ENCODE measurements around the gene TTYH3. TPM values are rescaled to one million over a fixed set of nuclear protein-coding genes. Genes with fewer than 3 reads are reported as not detected.

TTYH3 gene
- total RNA-seq, 1 experiment from 2014 or later: 278 TPM

GRCh38 chr7:2597273-2597640 lies 34.5 kb upstream of the TTYH3 start:
- Histone ChIP-seq H3K27me3 (ENCODE audit: control insufficient read depth, insufficient read depth, low read length) (no peaks in the 10 kb centered on the region), H3K36me3 (ENCODE audit: control insufficient read depth, insufficient read depth, low read length) (peaks cover 4% of the 10 kb centered on the region; the same call in 1 of the 2 replicates), H3K4me3 (ENCODE audit: low read depth in 2 of 2, low read length in 2 of 2) (no peak overlapping the region), H3K27ac (ENCODE audit: low read length) (no peak overlapping the region), H3K4me1 (ENCODE audit: control insufficient read depth, insufficient read depth, low read length) (no peaks in the 10 kb centered on the region), H3K9me3 (ENCODE audit: control insufficient read depth, insufficient read depth, low read depth, low read length) (no peaks in the 10 kb centered on the region)
- no peak for ATAC-seq
- DNase-seq (ENCODE audit: low read depth, low spot score): no peak
- BruUV-seq (replicated peaks): no TSS peak
- in situ Hi-C loops (cut with HindIII; ENCODE audit: low pct_unique_long_range_greater_than_20kb, low sequenced_read_pairs) (no loop called here), intact Hi-C loops (cut with micrococcal nuclease; ENCODE audit: unreplicated experiment) (no loop called here)
- POLR2A ChIA-PET: no interaction called here
- CTCF ChIA-PET: interaction anchor here (0.7 kb wide), 2 partner anchors 31 to 119 kb away, joined by 3 to 4 read pairs; no protein-coding TSS in a partner anchor
- TF ChIP-seq REST (IDR thresholded peaks at IDR 0.05; ENCODE audit: insufficient read depth in 1 of 2, low read depth in 2 of 2, low read length in 1 of 2): no peak
- TF ChIP-seq TCF7L2 (IDR thresholded peaks at IDR 0.05; ENCODE audit: low read depth, low read length): no peak
- no peak for TF ChIP-seq SIN3A (IDR thresholded peaks at IDR 0.05; ENCODE audit: borderline replicate concordance, insufficient read depth, low read depth, low read length)
- TF ChIP-seq CTCF (IDR thresholded peaks at IDR 0.05): no peak
- no peak for TF ChIP-seq POLR2AphosphoS5 (IDR thresholded peaks at IDR 0.05; ENCODE audit: low read depth, low read length)

- no peak for TF ChIP-seq REST (IDR thresholded peaks at IDR 0.05; ENCODE audit: insufficient read depth in 1 of 2, low read depth in 2 of 2, low read length in 1 of 2)
- no peak for TF ChIP-seq CTCF (IDR thresholded peaks at IDR 0.05)
- TF ChIP-seq TCF7L2 (IDR thresholded peaks at IDR 0.05; ENCODE audit: low read depth, low read length): no peak
- no peak for TF ChIP-seq POLR2AphosphoS5 (IDR thresholded peaks at IDR 0.05; ENCODE audit: low read depth, low read length)
- Histone ChIP-seq H3K27ac (ENCODE audit: low read length) (no peak overlapping the region), H3K9me3 (ENCODE audit: control insufficient read depth, insufficient read depth, low read depth, low read length) (no peaks in the 10 kb centered on the region), H3K4me3 (ENCODE audit: low read depth in 2 of 2, low read length in 2 of 2) (no peak overlapping the region), H3K36me3 (ENCODE audit: control insufficient read depth, insufficient read depth, low read length) (peaks cover 4% of the 10 kb centered on the region; the same call in 1 of the 2 replicates), H3K27me3 (ENCODE audit: control insufficient read depth, insufficient read depth, low read length) (no peaks in the 10 kb centered on the region), H3K4me1 (ENCODE audit: control insufficient read depth, insufficient read depth, low read length) (no peaks in the 10 kb centered on the region)
- ChIA-PET CTCF (interaction anchor here (0.7 kb wide), 1 partner anchor 32 kb away, joined by 4 read pairs; no protein-coding TSS in a partner anchor), POLR2A (interaction anchor here (0.6 kb wide), 2 partner anchors 24 to 328 kb away, joined by 3 read pairs; no protein-coding TSS in a partner anchor)
- no peak for ATAC-seq
- BruUV-seq (replicated peaks): no TSS peak
- in situ Hi-C loops (cut with HindIII; ENCODE audit: low pct_unique_long_range_greater_than_20kb, low sequenced_read_pairs): no loop called here
- DNase-seq (ENCODE audit: low read depth, low spot score): no peak
- intact Hi-C loops (cut with micrococcal nuclease; ENCODE audit: unreplicated experiment): no loop called here
Measured at GRCh38 chr7:2598154-2598823, 33.5 kb upstream of the TTYH3 start.

Data from Panc1 (cell line).